Activated B cell treated with CpG ODN at 0.5 μM for 24 hours (primary cell): ENCODE data around the gene WDR5. TPM values are rescaled to one million over a fixed set of nuclear protein-coding genes. Genes with fewer than 3 reads are reported as not detected.

ENCODE experiments used
- ATAC-seq: fragments of 200-7000 bp; cut with Tn5 transposase; one replicate; pipeline ENCODE4 v1.10.0; 2021; ENCODE audit warnings: low read depth, mild to moderate bottlenecking, moderate library complexity
- CTCF ChIA-PET: fragments of 350-600 bp; sonication (Branson Sonifier 250); formaldehyde crosslinking; loops from one replicate; lab custom pipeline; 2021; ENCODE audit warnings: antibody characterized with exemption; lab: Charles Lee
- POLR2A ChIA-PET: fragments of 350-600 bp; sonication (Branson Sonifier 250); formaldehyde crosslinking; loops from one replicate; lab custom pipeline; 2021; ENCODE audit warnings: antibody characterized with exemption; lab: Charles Lee
- DNase-seq: peaks from one replicate; pipeline ENCODE4 v3.0.0; 2022
- H3K27ac Mint-ChIP-seq: one replicate; pipeline ENCODE4 v1.8.0; 2020; ENCODE audit warnings: mixed read lengths
- H3K27me3 Mint-ChIP-seq: one replicate; pipeline ENCODE4 v1.8.0; 2021; ENCODE audit warnings: mixed read lengths
- H3K36me3 Mint-ChIP-seq: one replicate; pipeline ENCODE4 v1.8.0; 2021; ENCODE audit warnings: low read depth, mixed read lengths
- H3K4me1 Mint-ChIP-seq: one replicate; pipeline ENCODE4 v1.8.0; 2021; ENCODE audit warnings: mixed read lengths
- H3K4me3 Mint-ChIP-seq: one replicate; pipeline ENCODE4 v1.8.0; 2020; ENCODE audit warnings: mild to moderate bottlenecking, mixed read lengths
- H3K9me3 Mint-ChIP-seq: one replicate; pipeline ENCODE4 v1.8.0; 2020; ENCODE audit warnings: mixed read lengths
- CTCF ChIP-seq: fragments of 200-600 bp; IDR thresholded peaks from one replicate; pipeline ENCODE4 v1.8.0; 2022; ENCODE audit warnings: antibody characterized with exemption, mild to moderate bottlenecking
- intact Hi-C: fragments of 100-400 bp; cut with micrococcal nuclease; formaldehyde crosslinking; loops from one replicate; pipeline ENCODE4 v1.15.1; 2024
- total RNA-seq: library from RNA; stranded (reverse); gene quantifications from 2 replicates; pipeline ENCODE4 v1.2.3, GENCODE V29; 2022

Gene WDR5
- total RNA-seq, 1 donor from 2014 or later: 22.4 TPM

GRCh38 chr9:134187891-134188385 is 52.1 kb downstream of the WDR5 start:
- H3K27ac Mint-ChIP-seq: no peak overlapping the region
- no peak for TF ChIP-seq CTCF
- no peak overlapping the region for H3K4me3 Mint-ChIP-seq
- ChIA-PET CTCF (no interaction called here), POLR2A (no interaction called here)
- H3K27me3 Mint-ChIP-seq: peaks cover 11% of the 10 kb centered on the region
- intact Hi-C loops: no loop called here
- DNase-seq (no peak), ATAC-seq (no peak)
- no peaks in the 10 kb centered on the region for H3K9me3 Mint-ChIP-seq
- H3K4me1 Mint-ChIP-seq: peaks cover 11% of the 10 kb centered on the region
- no peaks in the 10 kb centered on the region for H3K36me3 Mint-ChIP-seq

GRCh38 chr9:134188386-134189144 is 52.7 kb downstream of the WDR5 start:
- Mint-ChIP-seq H3K9me3 (no peaks in the 10 kb centered on the region), H3K27ac (no peak overlapping the region), H3K4me3 (no peak overlapping the region), H3K36me3 (no peaks in the 10 kb centered on the region), H3K4me1 (peaks cover 11% of the 10 kb centered on the region), H3K27me3 (peaks cover 11% of the 10 kb centered on the region)
- POLR2A ChIA-PET: no interaction called here
- no peak for ATAC-seq
- TF ChIP-seq CTCF: no peak
- no peak for DNase-seq
- CTCF ChIA-PET: no interaction called here
- intact Hi-C loops: no loop called here

GRCh38 chr9:134189145-134189469 is 53.2 kb downstream of the WDR5 start:
- no peak overlapping the region for H3K27ac Mint-ChIP-seq
- H3K36me3 Mint-ChIP-seq: no peaks in the 10 kb centered on the region
- POLR2A ChIA-PET: no interaction called here
- no peak overlapping the region for H3K4me3 Mint-ChIP-seq
- peaks cover 11% of the 10 kb centered on the region for H3K4me1 Mint-ChIP-seq
- ATAC-seq: no peak
- CTCF ChIA-PET: no interaction called here
- peaks cover 11% of the 10 kb centered on the region for H3K27me3 Mint-ChIP-seq
- no peak for DNase-seq
- H3K9me3 Mint-ChIP-seq: no peaks in the 10 kb centered on the region
- TF ChIP-seq CTCF: no peak
- intact Hi-C loops: no loop called here

- Mint-ChIP-seq H3K27me3 (peaks cover 11% of the 10 kb centered on the region), H3K9me3 (no peaks in the 10 kb centered on the region), H3K4me3 (no peak overlapping the region), H3K36me3 (no peaks in the 10 kb centered on the region), H3K4me1 (peaks cover 11% of the 10 kb centered on the region), H3K27ac (no peak overlapping the region)
- no peak for TF ChIP-seq CTCF
- DNase-seq (no peak), ATAC-seq (no peak)
- POLR2A ChIA-PET: no interaction called here
- CTCF ChIA-PET: interaction anchor here (0.5 kb wide), 1 partner anchor 11 kb away, joined by 3 read pairs; no protein-coding TSS in a partner anchor
- intact Hi-C loops: no loop called here
Measured at GRCh38 chr9:134189470-134190231, 53.8 kb downstream of the WDR5 start.
